Left cardiac atrium (tissue), 4 donors: ENCODE data around the gene EGR2. TPM values are rescaled to one million over a fixed set of nuclear protein-coding genes. Genes with fewer than 3 reads are reported as not detected.
A peak's percentile ranks its signal among the peaks of the same experiment; 100 is the strongest.

ENCODE experiments used
- ATAC-seq, 2 donors: fragments of 200-7000 bp; cut with Tn5 transposase; one replicate each; pipeline ENCODE4 v1.9.1; 2020; ENCODE audit warnings: mild to moderate bottlenecking in 2 of 2, moderate library complexity in 2 of 2
- DNase-seq: peaks from one replicate; pipeline ENCODE4 v3.0.0-alpha.2; 2020
- intact Hi-C, 2 donors: fragments of 100-400 bp; cut with DNase I; formaldehyde crosslinking; loops; one replicate each; pipeline versions ENCODE4 v1.14.1 to v1.15.1; 2022 to 2023
- long read RNA-seq: library from polyadenylated mRNA; unstranded; transcript quantifications from one replicate; pipeline ENCODE4 v2.0.0, GENCODE V29; 2021
- total RNA-seq, 2 donors: library from RNA; stranded (reverse); fragmentation: NEBNext Ultra II Directional; extraction: Animal tissue kit (Norgen Biotek cat#: 25700); gene quantifications; one replicate each; pipeline ENCODE4 v1.2.1, GENCODE V29; 2021
- donor health status: DM: no; HTN: yes; CAD: no.
- donor health status: DM: no; HTN: yes; CAD: no; lungs with severe emphysema.
- donor health status: DM: yes; HTN: yes; CAD: no.
- donor health status: Dilated cardiomyopathy.

Gene EGR2
- 1 to 10 TPM; 2.3 to 4.4 TPM for total RNA-seq
- long read RNA-seq, partial matches to known transcripts: 0 of 2 reads
- long read RNA-seq, other reads (novel, unspliced or antisense): 2 of 2 reads

DNA sequence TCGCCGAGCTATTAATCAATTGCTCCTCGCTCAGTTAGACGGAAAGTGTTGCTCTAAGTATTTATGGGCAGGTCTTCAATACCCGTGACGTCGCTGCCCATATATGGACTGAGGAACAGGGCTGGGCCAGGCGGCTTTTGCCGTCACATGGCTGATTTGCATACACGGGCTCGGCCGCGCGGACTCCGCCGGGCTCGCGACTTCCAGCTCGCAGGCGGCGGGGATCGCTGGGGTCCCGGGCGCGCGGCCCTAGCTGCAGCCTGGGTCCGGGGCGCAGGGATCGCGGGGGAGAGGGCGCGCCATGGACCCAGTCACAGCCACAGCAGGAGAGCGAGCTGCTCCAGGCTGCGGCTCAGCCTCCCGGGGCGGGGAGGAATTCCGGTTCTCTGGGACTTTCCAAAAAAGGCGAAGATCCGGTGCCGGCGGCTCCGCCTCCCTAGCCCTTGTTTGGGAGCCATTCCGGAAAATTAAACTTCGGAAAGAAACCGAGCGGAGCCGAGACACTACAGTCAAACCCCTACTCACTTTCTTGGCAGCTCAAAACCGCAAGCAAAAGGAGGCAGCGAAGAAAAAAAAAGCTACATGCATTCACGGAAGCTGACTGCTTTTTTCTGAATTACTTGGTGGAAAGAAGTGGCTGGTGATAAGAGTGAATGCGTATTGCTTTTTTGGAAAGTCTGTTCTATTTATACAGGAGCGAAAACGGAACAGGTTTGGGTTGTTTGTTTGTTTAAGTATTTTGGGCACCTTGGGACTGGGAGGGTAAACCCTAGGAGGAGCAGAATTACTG is at the start of gene EGR2:
TSS of gene EGR2 (minus strand) at position 36 of the 790 bp plus-strand sequence. CDS start 337 bp downstream, outside the sequence.
- intact Hi-C loops: loop anchor here (5.0 to 10.0 kb wide), 4 partner anchors 179 to 372 kb away; no protein-coding TSS in a partner anchor
- ATAC-seq (peak; percentile 87 to 88), DNase-seq (peak; percentile 95)

DNA sequence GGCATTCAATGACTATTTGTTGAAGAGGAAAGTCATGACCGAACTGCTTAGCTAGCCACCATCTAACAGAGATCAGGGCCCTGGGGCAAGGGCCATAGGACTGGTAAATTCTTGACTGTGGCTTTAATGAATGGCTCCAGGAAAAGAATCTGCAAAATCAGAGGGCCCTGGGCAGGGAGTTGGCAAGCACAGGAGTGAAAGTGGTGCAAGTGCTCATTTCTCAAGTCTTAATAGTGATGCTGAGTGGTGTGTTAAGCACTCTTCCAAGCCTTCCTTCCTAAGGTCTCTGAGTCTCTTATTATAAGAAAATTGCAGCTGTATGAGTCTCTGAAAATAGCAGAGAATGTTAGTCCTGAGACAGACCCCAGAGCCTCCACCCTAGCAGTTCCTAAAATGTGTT is 46.3 kb upstream of the EGR2 start:
- peak in 1 of 2 donors; percentile 34 for ATAC-seq
- no peak for DNase-seq

GRCh38 chr10:62861507-62861906 is 45.3 kb upstream of the EGR2 start:
- ATAC-seq (no peak), DNase-seq (no peak)
- intact Hi-C loops: no loop called here

More for the DNA sequence above, 46.3 kb upstream of the EGR2 start:
- intact Hi-C loops: no loop called here

DNA sequence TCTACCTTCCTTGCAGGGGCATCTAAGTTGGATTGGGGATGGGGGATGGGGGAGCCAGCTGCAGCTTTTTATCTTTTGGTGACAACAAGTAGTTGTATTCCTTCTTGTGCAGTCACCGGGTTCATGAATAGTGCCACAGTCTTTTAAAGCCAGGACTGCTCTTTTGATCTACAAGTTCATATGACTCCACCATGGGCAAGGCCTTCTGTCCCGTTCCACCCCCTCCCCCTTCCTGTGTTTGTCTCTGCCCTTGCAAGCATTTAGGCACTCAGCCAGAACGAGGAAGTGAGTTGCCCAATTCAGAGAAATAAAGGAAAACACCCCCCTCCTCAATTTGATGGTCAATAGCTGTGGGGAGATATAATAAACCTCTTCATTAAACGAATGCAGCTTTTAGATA is 44.8 kb upstream of the EGR2 start:
- DNase-seq (no peak), ATAC-seq (no peak)
- intact Hi-C loops: no loop called here

DNA sequence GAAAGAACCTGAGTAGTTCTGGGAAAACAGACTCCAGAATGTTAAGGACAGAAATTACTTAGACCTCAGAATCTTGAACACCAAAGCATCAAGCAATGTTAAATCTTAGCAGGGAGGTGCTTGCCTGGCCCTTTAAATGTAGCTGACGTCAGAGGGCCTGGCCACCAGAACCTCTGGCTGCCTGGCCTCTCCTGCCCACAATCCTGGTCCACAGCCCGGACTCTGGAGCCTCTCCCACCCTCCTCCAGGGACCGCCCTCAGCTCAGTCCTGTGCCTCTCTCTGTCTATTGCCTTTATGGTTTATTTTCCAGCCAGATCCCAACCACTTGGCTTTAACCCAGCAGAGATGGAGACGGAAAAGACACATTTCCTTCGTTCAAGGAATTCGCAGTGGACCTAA is 42.2 kb upstream of the EGR2 start:
- DNase-seq: peak; percentile 79
- ATAC-seq: peak in 1 of 2 donors; percentile 83
- intact Hi-C loops: no loop called here

GRCh38 chr10:62856021-62856420 is 39.9 kb upstream of the EGR2 start:
- intact Hi-C loops: no loop called here
- ATAC-seq (no peak), DNase-seq (no peak)

- DNase-seq (no peak), ATAC-seq (peak in 1 of 2 donors; percentile 25)
- intact Hi-C loops: no loop called here
Observed at GRCh38 chr10:62853710-62854109, 37.5 kb upstream of the EGR2 start.

- ATAC-seq: no peak
- intact Hi-C loops: no loop called here
Observed at GRCh38 chr10:62852961-62853702, 37.0 kb upstream of the EGR2 start.

GRCh38 chr10:62851442-62851841 is 35.3 kb upstream of the EGR2 start:
- ATAC-seq: peak in 1 of 2 donors; percentile 23
- no peak for DNase-seq
- intact Hi-C loops: no loop called here

More at GRCh38 chr10:62852961-62853702, 37.0 kb upstream of the EGR2 start:
- no peak for DNase-seq

DNA sequence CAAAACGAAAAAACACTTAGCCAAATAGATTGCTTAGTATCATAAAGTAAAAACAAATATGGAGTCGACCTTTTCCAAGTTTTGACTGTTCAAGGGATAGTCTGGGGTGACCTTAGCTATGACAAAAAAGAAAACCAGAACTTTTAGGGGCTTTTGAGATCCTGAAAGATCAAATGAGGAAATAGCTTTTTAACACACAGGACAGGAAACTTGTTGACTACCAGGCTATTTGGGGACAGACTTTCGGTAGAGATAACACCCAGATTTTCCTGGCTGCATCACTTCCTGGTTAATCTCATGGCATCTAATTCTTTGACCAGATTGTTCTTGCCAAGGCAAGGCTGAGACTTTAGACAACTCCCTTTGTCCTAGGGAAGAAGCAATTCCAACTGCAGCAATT is 34.5 kb upstream of the EGR2 start:
- DNase-seq (no peak), ATAC-seq (no peak)
- intact Hi-C loops: no loop called here

GRCh38 chr10:62847433-62847832 is 31.3 kb upstream of the EGR2 start:
- no peak for ATAC-seq
- intact Hi-C loops: no loop called here

DNA sequence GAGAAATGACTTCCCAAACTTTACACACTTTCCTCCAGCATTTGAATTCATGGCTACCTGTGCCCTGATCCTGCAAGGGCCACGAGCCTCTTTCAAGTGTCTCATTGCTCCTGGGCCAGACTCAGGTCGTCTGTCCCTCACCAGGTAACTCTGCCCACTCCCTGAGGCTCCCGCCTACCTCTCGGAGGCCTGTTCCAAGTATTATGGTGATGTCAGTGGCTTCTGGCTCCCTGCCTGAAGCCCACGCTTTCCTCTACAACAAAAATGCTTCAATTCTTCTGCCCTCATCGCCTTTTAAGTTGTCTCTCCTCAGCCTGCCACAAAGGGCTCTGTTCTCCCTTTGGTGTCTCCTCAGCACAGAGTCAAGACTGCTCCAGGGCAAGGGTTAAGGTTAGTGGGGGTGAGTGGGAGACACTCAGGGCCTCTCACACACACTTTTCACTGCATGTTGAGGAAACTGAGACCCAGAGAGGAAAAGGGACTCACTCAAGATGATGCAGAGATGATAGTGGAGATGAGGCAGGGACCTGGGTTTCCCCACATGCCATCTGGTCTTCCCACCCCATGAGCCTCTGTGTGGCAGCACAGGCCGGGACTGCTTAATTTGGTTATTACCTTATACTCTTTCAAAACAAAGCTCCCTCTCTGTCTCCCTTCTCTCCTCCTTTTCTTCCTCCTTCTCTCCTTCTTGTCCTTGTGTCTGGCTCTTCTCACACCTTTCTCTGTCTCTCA is 28.3 kb upstream of the EGR2 start:
- no peak for DNase-seq
- ATAC-seq: no peak
- intact Hi-C loops: no loop called here

More at GRCh38 chr10:62847433-62847832, 31.3 kb upstream of the EGR2 start:
- no peak for DNase-seq

GRCh38 chr10:62843600-62843999 is 27.4 kb upstream of the EGR2 start:
- no peak for ATAC-seq
- no peak for DNase-seq
- intact Hi-C loops: no loop called here

DNA sequence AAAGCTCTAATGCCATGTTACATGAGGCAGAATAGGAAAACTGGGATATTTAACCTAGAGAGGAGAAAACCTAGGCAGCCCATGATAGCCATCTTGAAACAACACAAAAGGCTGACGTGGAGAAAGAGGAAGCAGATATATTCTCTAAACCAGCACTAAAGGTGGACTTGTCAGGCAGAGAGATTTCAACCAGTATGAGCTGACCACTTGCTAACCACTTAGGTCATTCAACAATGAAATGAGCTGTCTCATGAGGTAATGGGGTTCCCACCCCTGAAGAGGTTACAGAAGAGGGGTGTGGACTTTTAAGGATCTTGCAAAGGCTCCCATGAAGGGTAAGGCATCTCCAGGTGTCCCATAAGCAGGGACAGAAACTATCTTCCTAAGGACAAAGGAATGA is 26.8 kb upstream of the EGR2 start:
- intact Hi-C loops: no loop called here

DNA sequence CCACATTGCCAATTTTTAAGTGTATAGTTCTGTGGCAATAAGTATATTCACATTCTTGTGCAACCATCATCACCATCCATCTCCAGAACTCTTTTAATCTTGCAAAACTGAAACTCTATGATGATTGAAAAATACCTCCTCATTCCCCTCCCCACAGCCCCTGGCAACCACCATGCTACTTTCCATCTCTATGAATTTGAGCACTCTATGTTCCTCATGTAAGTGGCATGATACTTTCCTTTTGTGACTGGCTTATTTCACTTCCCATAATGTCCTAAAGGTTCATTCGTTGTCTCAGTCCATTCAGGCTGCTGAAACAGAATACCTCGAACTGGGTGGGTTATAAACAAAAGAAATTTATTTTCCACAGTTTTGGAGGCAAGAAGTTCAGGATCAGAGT is 23.4 kb upstream of the EGR2 start:
- intact Hi-C loops: no loop called here

More for the DNA sequence above, 26.8 kb upstream of the EGR2 start:
- ATAC-seq (no peak), DNase-seq (no peak)

GRCh38 chr10:62831346-62831745 is 15.2 kb upstream of the EGR2 start:
- no peak for DNase-seq
- no peak for ATAC-seq
- intact Hi-C loops: no loop called here

More for the DNA sequence above, 23.4 kb upstream of the EGR2 start:
- ATAC-seq: no peak
- DNase-seq: no peak

DNA sequence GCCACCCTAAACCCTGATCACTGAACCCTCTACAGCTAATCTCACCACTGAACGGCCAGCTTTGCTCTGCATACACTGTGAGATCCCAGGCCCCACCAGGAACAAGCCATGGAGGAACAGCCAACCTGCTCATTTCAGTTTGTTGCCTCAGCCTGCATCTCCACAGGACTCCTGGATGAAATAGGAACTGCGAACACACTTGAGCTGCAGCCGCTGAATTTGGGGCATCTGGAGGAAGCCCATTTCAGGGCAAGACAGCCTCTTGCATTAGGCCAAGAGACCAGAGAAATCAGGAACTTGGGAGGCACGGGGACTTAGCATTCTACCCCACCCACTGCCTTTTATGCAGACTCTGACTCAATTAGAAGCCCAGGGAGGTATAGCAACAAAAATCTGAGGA is 14.5 kb upstream of the EGR2 start:
- intact Hi-C loops: no loop called here
- DNase-seq (no peak), ATAC-seq (no peak)

GRCh38 chr10:62829622-62830021 is 13.5 kb upstream of the EGR2 start:
- no peak for DNase-seq
- intact Hi-C loops: loop anchor here in 1 of 2 donors (10.0 kb wide), 1 partner anchor 245 kb away; no protein-coding TSS in a partner anchor
- ATAC-seq: no peak

- DNase-seq: no peak
- no peak for ATAC-seq
- intact Hi-C loops: loop anchor here in 1 of 2 donors (10.0 kb wide), 1 partner anchor 249 kb away; no protein-coding TSS in a partner anchor
Observed at GRCh38 chr10:62826273-62826672, 10.1 kb upstream of the EGR2 start.
